Measurements from ENCODE around the gene TRIM48.
"Not testable (repeated sequence)": the region's sequence is repeated elsewhere in the genome, so short reads cannot be mapped to it uniquely, and the experiment has no call there.

Gene TRIM48, protein sequence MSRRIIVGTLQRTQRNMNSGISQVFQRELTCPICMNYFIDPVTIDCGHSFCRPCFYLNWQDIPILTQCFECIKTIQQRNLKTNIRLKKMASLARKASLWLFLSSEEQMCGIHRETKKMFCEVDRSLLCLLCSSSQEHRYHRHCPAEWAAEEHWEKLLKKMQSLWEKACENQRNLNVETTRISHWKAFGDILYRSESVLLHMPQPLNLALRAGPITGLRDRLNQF

DNA sequence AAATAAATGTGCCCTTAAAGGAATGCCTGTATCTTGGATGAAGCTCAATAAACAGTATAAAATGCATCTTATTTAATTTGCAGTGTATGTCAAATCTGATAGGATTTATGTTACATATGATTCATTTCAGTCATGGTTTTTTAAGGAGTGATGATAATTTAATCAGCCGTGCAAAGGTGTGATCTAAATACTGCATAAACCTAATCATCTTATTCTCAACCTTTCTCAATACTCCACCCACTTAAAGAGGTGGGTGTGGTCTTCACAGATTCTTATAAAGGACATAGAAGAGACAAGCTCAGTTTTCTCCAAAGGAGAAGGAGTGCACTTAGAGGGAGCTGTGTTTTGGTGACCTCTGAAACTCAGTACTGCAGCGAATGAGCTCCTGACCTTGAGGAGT, at the start of gene TRIM48:
TSS of gene TRIM48 (plus strand) at position 301 of the 400 bp plus-strand sequence. CDS start 113 bp downstream, outside the sequence.
- DNase-seq (ENCODE audit: low read depth): not testable (repeated sequence)

DNA sequence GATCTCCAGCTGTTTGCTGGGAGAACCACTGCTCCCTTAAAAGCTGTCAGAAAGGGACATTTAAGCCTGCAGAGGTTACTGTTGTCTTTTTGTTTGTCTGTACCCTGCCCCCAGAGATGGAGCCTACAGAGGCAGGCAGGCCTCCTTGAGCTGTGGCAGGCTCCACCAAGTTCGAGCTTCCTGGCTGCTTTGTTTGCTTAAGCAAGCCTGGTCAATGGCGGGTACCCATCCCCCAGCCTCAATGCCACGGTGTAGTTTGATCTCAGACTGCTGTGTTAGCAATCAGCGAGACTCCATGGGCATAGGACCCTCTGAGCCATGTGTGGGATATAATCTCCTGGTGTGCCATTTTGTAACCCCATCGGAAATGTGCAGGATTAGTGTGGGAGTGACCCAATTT, 23.6 kb upstream of the TRIM48 start:
- DNase-seq (ENCODE audit: low read depth): not testable (repeated sequence)

DNA sequence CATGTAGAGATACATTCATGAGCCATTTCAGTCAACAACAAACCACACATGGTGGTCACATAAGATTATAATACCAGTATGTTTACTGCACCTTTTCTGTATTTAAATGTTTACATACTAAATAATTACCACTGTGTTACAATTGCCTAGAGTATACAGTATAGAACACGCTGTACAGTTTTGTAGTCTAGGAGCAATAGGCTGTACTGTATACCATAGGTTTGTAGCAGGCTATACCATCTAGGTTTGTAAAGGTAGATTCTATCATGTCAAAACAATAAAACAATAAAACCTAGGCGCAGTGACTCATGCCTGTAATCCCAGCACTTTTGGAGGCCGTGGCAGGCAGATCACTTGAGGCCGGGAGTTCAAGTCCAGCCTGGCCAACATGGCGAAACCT, 1.1 kb downstream of the TRIM48 start:
- DNase-seq (ENCODE audit: low read depth): no peak

Measured in T-helper 22 cell (primary cell).